HUDEP-2 (cell line): Measurements from ENCODE around the gene CD177.
"Not testable (repeated sequence)": the region's sequence is repeated elsewhere in the genome, so short reads cannot be mapped to it uniquely, and the experiment has no call there.

Experiments used
- DNase-seq, 76 experiments: peaks; one replicate each; lab custom pipeline; 2025; ENCODE audit not compliant: unreplicated experiment in 76 of 76; lab: John Stamatoyannopoulos, UW

Gene CD177

GRCh38 chr19:43377624-43378023 is 24.1 kb downstream of the CD177 start:
- DNase-seq, result not testable (repeated sequence)

- no peak for DNase-seq
These were observed 26.5 kb downstream of the CD177 start for GRCh38 chr19:43380008-43380407.

GRCh38 chr19:43380771-43381386 is 27.4 kb downstream of the CD177 start:
- no peak for DNase-seq

- DNase-seq, result not testable (repeated sequence)
These were observed 29.2 kb downstream of the CD177 start for GRCh38 chr19:43382586-43383216.

GRCh38 chr19:43383254-43383653 is 29.8 kb downstream of the CD177 start:
- not testable (repeated sequence) for DNase-seq

GRCh38 chr19:43383759-43384158 is 30.3 kb downstream of the CD177 start:
- not testable (repeated sequence) for DNase-seq

GRCh38 chr19:43390903-43391551 is 37.5 kb downstream of the CD177 start:
- DNase-seq, result not testable (repeated sequence)

GRCh38 chr19:43391552-43391935 is 38.1 kb downstream of the CD177 start:
- not testable (repeated sequence) for DNase-seq

- not testable (repeated sequence) for DNase-seq
These were observed 40.0 kb downstream of the CD177 start for GRCh38 chr19:43393501-43393900.

- no peak for DNase-seq
These were observed 42.1 kb downstream of the CD177 start for GRCh38 chr19:43395561-43395960.

- DNase-seq, result no peak
These were observed 52.8 kb downstream of the CD177 start for GRCh38 chr19:43406297-43406696.

- DNase-seq, result no peak
These were observed 54.0 kb downstream of the CD177 start for GRCh38 chr19:43407416-43408005.

GRCh38 chr19:43408043-43408442 is 54.6 kb downstream of the CD177 start:
- DNase-seq, result no peak

GRCh38 chr19:43409415-43409814 is 55.9 kb downstream of the CD177 start:
- no peak for DNase-seq

- DNase-seq, result no peak
These were observed 59.0 kb downstream of the CD177 start for GRCh38 chr19:43412441-43412840.
